ENCODE measurements around the gene AIFM3.

DNA sequence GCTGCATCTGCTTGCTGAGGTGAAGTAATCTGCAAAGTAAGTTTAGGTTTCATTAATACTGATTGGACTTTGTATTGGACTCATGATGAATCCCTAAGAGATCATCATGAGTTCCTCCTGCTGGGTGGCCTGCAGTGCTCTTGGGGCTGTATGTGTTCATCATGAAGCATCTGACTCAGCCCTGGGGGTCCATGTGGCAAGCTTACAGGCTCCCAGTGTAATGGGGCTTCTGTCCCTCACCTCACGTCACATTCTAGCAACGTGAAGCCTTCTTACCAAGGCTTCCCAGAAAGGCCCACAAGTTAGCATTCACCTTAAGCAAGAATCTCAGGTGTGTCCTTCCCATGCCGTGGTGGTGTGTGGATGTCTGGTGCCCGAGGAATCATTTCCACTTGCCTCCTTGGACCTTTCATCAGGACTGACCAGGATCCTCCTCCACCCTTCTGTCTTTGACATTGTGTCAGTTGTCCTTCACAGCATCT is 26.1 kb upstream of the AIFM3 start:
- TF ChIP-seq CTCF (conservative IDR thresholded peaks at IDR 0.05; ENCODE audit: low read length) (no peak), EZH2phosphoT487 (IDR thresholded peaks at IDR 0.05; ENCODE audit: borderline replicate concordance) (no peak)
